ENCODE results near the gene OR9I1. TPM values are rescaled to one million over a fixed set of nuclear protein-coding genes. Genes with fewer than 3 reads are reported as not detected.

The OR9I1 gene
- total and polyA plus RNA-seq, 2 of the 4 experiments (the other 2 are of a cell fraction) = not detected

DNA sequence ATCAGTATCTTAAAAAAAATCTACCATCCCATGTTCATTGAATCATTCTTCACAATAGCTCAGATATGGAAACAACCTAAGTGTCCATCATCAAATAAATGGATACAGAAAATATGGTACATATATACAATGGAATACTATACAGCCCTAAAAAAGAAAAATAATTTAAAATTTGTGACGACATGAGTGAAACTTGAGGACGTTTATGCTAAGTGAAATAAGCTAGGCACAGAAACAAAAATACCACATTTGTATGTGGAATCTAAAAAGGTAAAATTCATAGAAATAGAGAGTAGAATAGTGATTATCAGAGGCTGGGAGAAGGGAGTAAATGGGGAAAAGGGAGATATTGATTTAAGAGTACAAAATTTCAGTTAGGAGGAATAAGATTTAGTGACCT lies 38.8 kb downstream of the OR9I1 start:
- ChIA-PET CTCF (no interaction called here), POLR2A (ENCODE audit: unreplicated experiment) (no interaction called here)
- H3K56ac ChIP-seq (ENCODE audit: extremely low read depth, insufficient read depth, low read length) = no peak overlapping the region
- H4K91ac ChIP-seq (ENCODE audit: insufficient read depth, low read depth, low read length) = no peak overlapping the region
- DNase-seq = no peak
- no peak overlapping the region for H4K8ac ChIP-seq (ENCODE audit: low read depth in 2 of 2, low read length in 2 of 2)
- dilution Hi-C loops (cut with HindIII; ENCODE audit: low sequenced_read_pairs, unreplicated experiment) = no loop called here
- no peak overlapping the region for H2AK9ac ChIP-seq (replicated peaks; ENCODE audit: low read depth, low read length, poor library complexity)
- H3K18ac ChIP-seq (ENCODE audit: low read depth, low read length) = no peak overlapping the region
- H3K9me3 ChIP-seq (ENCODE audit: control insufficient read depth, insufficient read depth, low read length) = no peaks in the 10 kb centered on the region
- H3K9ac ChIP-seq (ENCODE audit: low read depth, low read length) = no peak overlapping the region
- no peaks in the 10 kb centered on the region for H4K20me1 ChIP-seq (ENCODE audit: insufficient read depth, low read length)
- no peaks in the 10 kb centered on the region for H3K4me1 ChIP-seq (ENCODE audit: control insufficient read depth, insufficient read depth, low read length)
- H2BK15ac ChIP-seq (ENCODE audit: low read depth, low read length) = no peak overlapping the region
- H3K27ac ChIP-seq (ENCODE audit: insufficient read depth, low read length) = no peak overlapping the region
- in situ Hi-C loops (cut with MboI; ENCODE audit: low sequenced_read_pairs) = no loop called here
- no peak overlapping the region for H3K4ac ChIP-seq (ENCODE audit: low read depth, low read length)
- H3K79me1 ChIP-seq (ENCODE audit: low read depth in 1 of 2, low read length in 2 of 2) = no peaks in the 10 kb centered on the region
- intact Hi-C loops (cut with micrococcal nuclease) = no loop called here
- no peaks in the 10 kb centered on the region for H3K36me3 ChIP-seq (ENCODE audit: control insufficient read depth, insufficient read depth, low read length)
- H3K27me3 ChIP-seq (ENCODE audit: control insufficient read depth, insufficient read depth, low read length) = no peaks in the 10 kb centered on the region
- TF ChIP-seq BHLHE40 (IDR thresholded peaks at IDR 0.05; ENCODE audit: low read depth, low read length) (no peak), SMC3 (IDR thresholded peaks at IDR 0.05; ENCODE audit: low read depth, low read length) (no peak), MXI1 (IDR thresholded peaks at IDR 0.05; ENCODE audit: borderline replicate concordance, low read depth, low read length) (no peak), MAZ (IDR thresholded peaks at IDR 0.05; ENCODE audit: borderline replicate concordance, low read depth, low read length) (no peak), NFE2L2 (IDR thresholded peaks at IDR 0.05; ENCODE audit: low read depth, low read length) (no peak), MAFK (IDR thresholded peaks at IDR 0.05; ENCODE audit: low read depth, low read length) (no peak), RAD21 (IDR thresholded peaks at IDR 0.05; ENCODE audit: low read length) (no peak)
- TF ChIP-seq, protein P1, sequence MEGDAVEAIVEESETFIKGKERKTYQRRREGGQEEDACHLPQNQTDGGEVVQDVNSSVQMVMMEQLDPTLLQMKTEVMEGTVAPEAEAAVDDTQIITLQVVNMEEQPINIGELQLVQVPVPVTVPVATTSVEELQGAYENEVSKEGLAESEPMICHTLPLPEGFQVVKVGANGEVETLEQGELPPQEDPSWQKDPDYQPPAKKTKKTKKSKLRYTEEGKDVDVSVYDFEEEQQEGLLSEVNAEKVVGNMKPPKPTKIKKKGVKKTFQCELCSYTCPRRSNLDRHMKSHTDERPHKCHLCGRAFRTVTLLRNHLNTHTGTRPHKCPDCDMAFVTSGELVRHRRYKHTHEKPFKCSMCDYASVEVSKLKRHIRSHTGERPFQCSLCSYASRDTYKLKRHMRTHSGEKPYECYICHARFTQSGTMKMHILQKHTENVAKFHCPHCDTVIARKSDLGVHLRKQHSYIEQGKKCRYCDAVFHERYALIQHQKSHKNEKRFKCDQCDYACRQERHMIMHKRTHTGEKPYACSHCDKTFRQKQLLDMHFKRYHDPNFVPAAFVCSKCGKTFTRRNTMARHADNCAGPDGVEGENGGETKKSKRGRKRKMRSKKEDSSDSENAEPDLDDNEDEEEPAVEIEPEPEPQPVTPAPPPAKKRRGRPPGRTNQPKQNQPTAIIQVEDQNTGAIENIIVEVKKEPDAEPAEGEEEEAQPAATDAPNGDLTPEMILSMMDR (conservative IDR thresholded peaks at IDR 0.05; ENCODE audit: low read depth, low read length) = no peak
- no peak overlapping the region for H2AFZ ChIP-seq (replicated peaks; ENCODE audit: low read length, poor library complexity)
- no peak for ATAC-seq (ENCODE audit: low read depth)
- H2BK20ac ChIP-seq (ENCODE audit: low read depth, low read length) = no peak overlapping the region
- H2BK5ac ChIP-seq (ENCODE audit: low read depth, low read length, poor library complexity, severe bottlenecking) = no peak overlapping the region
- H3K9me1 ChIP-seq (ENCODE audit: insufficient read depth, low read length) = no peaks in the 10 kb centered on the region
- H3K4me2 ChIP-seq (ENCODE audit: low read depth, low read length) = no peak overlapping the region
- no CpG with 5 or more reads among the region's 2 CpGs for WGBS, 2 experiments (ENCODE audit: extremely low coverage in 2 of 2, insufficient read length in 1 of 2)
- no TSS peak for BruUV-seq (replicated peaks)
- H3K4me3 ChIP-seq (ENCODE audit: insufficient read depth, low read depth, low read length) = no peak overlapping the region
- H4K5ac ChIP-seq (ENCODE audit: low read depth, low read length) = no peak overlapping the region
- no peak overlapping the region for H3K14ac ChIP-seq (replicated peaks; ENCODE audit: low read depth, low read length)
- H2AK5ac ChIP-seq (ENCODE audit: low read depth, low read length) = no peak overlapping the region
- no peak overlapping the region for H2BK120ac ChIP-seq (ENCODE audit: low read depth, low read length)
- no peak overlapping the region for H3K23ac ChIP-seq (ENCODE audit: low read depth, low read length)

Measured in IMR-90 (cell line).